Measurements from ENCODE around the gene SNX13.

Gene SNX13

GRCh38 chr7:17916786-17917185 lies 23.5 kb downstream of the SNX13 start:
- Histone ChIP-seq H3K4me1 (ENCODE audit: insufficient read depth, poor library complexity, severe bottlenecking) (no peaks in the 10 kb centered on the region), H3K36me3 (ENCODE audit: low read depth) (no peaks in the 10 kb centered on the region; the same call in 1 of the 2 replicates), H3K27ac (ENCODE audit: poor library complexity, severe bottlenecking) (no peak overlapping the region), H3K4me3 (ENCODE audit: severe bottlenecking) (no peak overlapping the region), H3K27me3 (ENCODE audit: insufficient read depth, poor library complexity, severe bottlenecking) (no peaks in the 10 kb centered on the region), H3K9me3 (ENCODE audit: severe bottlenecking) (peaks cover 4% of the 10 kb centered on the region)
- ATAC-seq (ENCODE audit: low read depth) (no peak), DNase-seq (ENCODE audit: low spot score) (no peak)
- TF ChIP-seq CTCF (IDR thresholded peaks at IDR 0.05; ENCODE audit: poor library complexity, severe bottlenecking): no peak

GRCh38 chr7:17915796-17916195 lies 24.5 kb downstream of the SNX13 start:
- no peak for TF ChIP-seq CTCF (IDR thresholded peaks at IDR 0.05; ENCODE audit: poor library complexity, severe bottlenecking)
- no peaks in the 10 kb centered on the region for H3K4me1 ChIP-seq (ENCODE audit: insufficient read depth, poor library complexity, severe bottlenecking)
- ATAC-seq (ENCODE audit: low read depth) (no peak), DNase-seq (ENCODE audit: low spot score) (no peak)
- H3K27ac ChIP-seq (ENCODE audit: poor library complexity, severe bottlenecking): no peak overlapping the region
- H3K36me3 ChIP-seq (ENCODE audit: low read depth): no peaks in the 10 kb centered on the region; the same call in 1 of the 2 replicates
- H3K27me3 ChIP-seq (ENCODE audit: insufficient read depth, poor library complexity, severe bottlenecking): no peaks in the 10 kb centered on the region
- H3K9me3 ChIP-seq (ENCODE audit: severe bottlenecking): peaks cover 4% of the 10 kb centered on the region
- no peak overlapping the region for H3K4me3 ChIP-seq (ENCODE audit: severe bottlenecking)

- no peak for ATAC-seq (ENCODE audit: low read depth)
- peaks cover 4% of the 10 kb centered on the region for H3K9me3 ChIP-seq (ENCODE audit: severe bottlenecking)
- H3K4me1 ChIP-seq (ENCODE audit: insufficient read depth, poor library complexity, severe bottlenecking): no peaks in the 10 kb centered on the region
- TF ChIP-seq CTCF (IDR thresholded peaks at IDR 0.05; ENCODE audit: poor library complexity, severe bottlenecking): no peak
- no peak overlapping the region for H3K27ac ChIP-seq (ENCODE audit: poor library complexity, severe bottlenecking)
- no peaks in the 10 kb centered on the region for H3K27me3 ChIP-seq (ENCODE audit: insufficient read depth, poor library complexity, severe bottlenecking)
- DNase-seq (ENCODE audit: low spot score): no peak
- H3K4me3 ChIP-seq (ENCODE audit: severe bottlenecking): no peak overlapping the region
- H3K36me3 ChIP-seq (ENCODE audit: low read depth): peaks cover 2% of the 10 kb centered on the region; the same call in 1 of the 2 replicates
Measured at GRCh38 chr7:17915168-17915567, 25.1 kb downstream of the SNX13 start.

- DNase-seq (ENCODE audit: low spot score): no peak
Measured at GRCh38 chr7:17913250-17913649, 27.0 kb downstream of the SNX13 start.

More at GRCh38 chr7:17913250-17913649, 27.0 kb downstream of the SNX13 start:
- peaks cover 2% of the 10 kb centered on the region for H3K9me3 ChIP-seq (ENCODE audit: severe bottlenecking)
- H3K4me3 ChIP-seq (ENCODE audit: severe bottlenecking): no peak overlapping the region
- peaks cover 3% of the 10 kb centered on the region; the same call in 1 of the 2 replicates for H3K36me3 ChIP-seq (ENCODE audit: low read depth)
- H3K27me3 ChIP-seq (ENCODE audit: insufficient read depth, poor library complexity, severe bottlenecking): no peaks in the 10 kb centered on the region
- TF ChIP-seq CTCF (IDR thresholded peaks at IDR 0.05; ENCODE audit: poor library complexity, severe bottlenecking): no peak
- ATAC-seq (ENCODE audit: low read depth): no peak
- H3K4me1 ChIP-seq (ENCODE audit: insufficient read depth, poor library complexity, severe bottlenecking): peaks cover 4% of the 10 kb centered on the region
- H3K27ac ChIP-seq (ENCODE audit: poor library complexity, severe bottlenecking): no peak overlapping the region
